CD14-positive monocyte (primary cell): ENCODE data around the gene TAC4. TPM values are rescaled to one million over a fixed set of nuclear protein-coding genes. Genes with fewer than 3 reads are reported as not detected.

Experiments
- DNase-seq, 3 donors: peaks; one replicate each; pipeline ENCODE4 v3.0.0-alpha.2; 2011 to 2022
- H2AFZ ChIP-seq: 2 replicates; pipeline ENCODE4 v1.6.0; 2012; ENCODE audit warnings: mild to moderate bottlenecking, low read depth, low read length, inconsistent platforms; ENCODE audit not compliant: insufficient read depth, poor library complexity, severe bottlenecking
- H3K27ac ChIP-seq, 2 donors: 1 replicate in 1 of 2; 2 replicates in 1 of 2; pipeline ENCODE4 v1.5.1; 2012 to 2013; ENCODE audit warnings: low read length in 2 of 2, control low read depth in 1 of 2, inconsistent platforms in 1 of 2, low read depth in 1 of 2, mild to moderate bottlenecking in 1 of 2
- H3K27me3 ChIP-seq, 2 donors: one replicate each; pipeline versions ENCODE4 v1.6.0 to v1.6.1; 2011 to 2013; ENCODE audit warnings: low read length in 2 of 2; ENCODE audit not compliant: control insufficient read depth in 2 of 2, insufficient read depth in 2 of 2
- H3K36me3 ChIP-seq, 2 donors: replicated peaks in 1 of 2; 1 replicate in 1 of 2; 2 replicates in 1 of 2; pipeline versions ENCODE4 v1.5.1 to v1.6.1; 2012 to 2013; ENCODE audit warnings: low read length in 2 of 2, control low read depth in 1 of 2, inconsistent platforms in 1 of 2, mild to moderate bottlenecking in 1 of 2; ENCODE audit not compliant: insufficient read depth in 2 of 2, control insufficient read depth in 1 of 2
- H3K4me1 ChIP-seq, 2 donors: 1 replicate in 1 of 2; 2 replicates in 1 of 2; pipeline versions ENCODE4 v1.5.1 to v1.6.1; 2012 to 2013; ENCODE audit warnings: low read length in 2 of 2, control low read depth in 1 of 2, inconsistent platforms in 1 of 2, mild to moderate bottlenecking in 1 of 2, moderate library complexity in 1 of 2; ENCODE audit not compliant: insufficient read depth in 2 of 2, control insufficient read depth in 1 of 2
- H3K4me2 ChIP-seq: replicated peaks from 2 replicates; pipeline ENCODE3; 2012; ENCODE audit warnings: low read length, moderate library complexity, mild to moderate bottlenecking; ENCODE audit not compliant: poor library complexity, severe bottlenecking; ENCODE audit errors: extremely low read depth
- H3K4me3 ChIP-seq, 3 experiments: fragments of 200-600 bp in 1 of 3; sonication (generic) in 1 of 3; replicated peaks in 1 of 3; 1 replicate in 2 of 3; 2 replicates in 1 of 3; pipeline ENCODE4 v1.5.1; 2011 to 2013; ENCODE audit warnings: low read length in 3 of 3, mild to moderate bottlenecking in 3 of 3, control low read depth in 2 of 3, low read depth in 2 of 3, inconsistent platforms in 1 of 3, moderate library complexity in 1 of 3
- H3K79me2 ChIP-seq: 2 replicates; pipeline ENCODE4 v1.6.0; 2012; ENCODE audit warnings: mild to moderate bottlenecking, control low read depth, inconsistent platforms, low read length, moderate library complexity; ENCODE audit not compliant: insufficient read depth
- H3K9ac ChIP-seq: 2 replicates; pipeline ENCODE4 v1.6.0; 2017; ENCODE audit warnings: low read length, mild to moderate bottlenecking; ENCODE audit not compliant: insufficient read depth, poor library complexity, severe bottlenecking
- H3K9me3 ChIP-seq, 2 donors: replicated peaks in 1 of 2; 1 replicate in 1 of 2; 2 replicates in 1 of 2; pipeline versions ENCODE4 v1.5.1 to v1.6.1; 2012 to 2013; ENCODE audit warnings: low read length in 2 of 2, control low read depth in 1 of 2; ENCODE audit not compliant: control insufficient read depth in 1 of 2, insufficient read depth in 1 of 2
- H4K20me1 ChIP-seq: 2 replicates; pipeline ENCODE4 v1.6.0; 2012; ENCODE audit warnings: mild to moderate bottlenecking, low read length, control low read depth, moderate library complexity; ENCODE audit not compliant: insufficient read depth
- H3K27ac Mint-ChIP-seq, 7 donors: one replicate each; pipeline ENCODE4 v1.8.0; 2020; ENCODE audit warnings: mild to moderate bottlenecking in 7 of 7, mixed read lengths in 7 of 7, moderate library complexity in 6 of 7, inconsistent platforms in 2 of 7
- H3K27me3 Mint-ChIP-seq, 3 donors: one replicate each; pipeline ENCODE4 v1.8.0; 2021 to 2022; ENCODE audit warnings: low read depth in 3 of 3, mild to moderate bottlenecking in 3 of 3, mixed read lengths in 3 of 3, moderate library complexity in 3 of 3, inconsistent platforms in 1 of 3
- H3K36me3 Mint-ChIP-seq, 2 donors: one replicate each; pipeline ENCODE4 v1.8.0; 2020; ENCODE audit warnings: mixed read lengths in 2 of 2, inconsistent platforms in 1 of 2, mild to moderate bottlenecking in 1 of 2
- H3K4me1 Mint-ChIP-seq: one replicate; pipeline ENCODE4 v1.8.0; 2020; ENCODE audit warnings: mild to moderate bottlenecking, mixed read lengths
- H3K4me3 Mint-ChIP-seq, 2 donors: one replicate each; pipeline ENCODE4 v1.8.0; 2020; ENCODE audit warnings: mild to moderate bottlenecking in 2 of 2, mixed read lengths in 2 of 2, moderate library complexity in 1 of 2
- H3K9me3 Mint-ChIP-seq, 7 donors: one replicate each; pipeline ENCODE4 v1.8.0; 2020 to 2022; ENCODE audit warnings: mixed read lengths in 7 of 7, mild to moderate bottlenecking in 6 of 7, moderate library complexity in 6 of 7, inconsistent platforms in 2 of 7
- CTCF ChIP-seq: fragments of 200-600 bp; IDR thresholded peaks from one replicate; pipeline ENCODE4 v1.8.0; 2022; ENCODE audit warnings: antibody characterized with exemption, mild to moderate bottlenecking
- WGBS: methylation state at CpG from one replicate; pipeline ENCODE4 v1.1.5; 2013; ENCODE audit warnings: missing lambda C conversion rate; ENCODE audit not compliant: insufficient coverage; 5-methylcytosine and 5-hydroxymethylcytosine counted together
- intact Hi-C, 2 donors: fragments of 100-400 bp; cut with micrococcal nuclease; formaldehyde crosslinking; loops; one replicate each; pipeline versions ENCODE4 v1.15.0 to v1.15.1; 2023
- polyA plus RNA-seq, 3 donors: library from polyadenylated mRNA; depleted of rRNA in 1 of 3; unstranded in 2 of 3; stranded (reverse) in 1 of 3; fragments of 300-500 nt in 2 of 3; fragments of >200 nt in 1 of 3; fragmentation: Illumina TruSeq in 2 of 3; gene quantifications; 1 replicate in 2 of 3; 2 replicates in 1 of 3; pipeline ENCODE4 v1.2.3, GENCODE V29; 2012 to 2021

Gene TAC4
- polyA plus RNA-seq, 3 donors: not detected

DNA sequence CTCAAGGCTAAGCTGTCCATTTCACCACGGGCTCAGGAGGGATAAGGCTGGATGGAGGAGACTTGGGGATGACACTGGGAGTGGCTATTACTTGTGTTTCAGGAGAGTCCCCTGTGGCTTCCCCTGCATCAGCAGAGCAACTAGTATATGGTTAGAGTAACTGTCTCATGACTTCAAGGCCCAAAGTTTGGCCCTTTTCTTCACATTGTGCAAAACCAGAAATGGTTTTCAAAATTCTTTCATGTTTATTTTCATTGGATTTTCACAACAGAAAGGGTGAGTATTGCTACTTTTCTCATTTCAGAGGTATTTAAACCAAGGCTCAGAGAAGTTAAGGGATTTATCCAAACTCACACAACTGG lies 18.1 kb upstream of the TAC4 start:
- H3K27ac ChIP-seq: no peak overlapping the region

DNA sequence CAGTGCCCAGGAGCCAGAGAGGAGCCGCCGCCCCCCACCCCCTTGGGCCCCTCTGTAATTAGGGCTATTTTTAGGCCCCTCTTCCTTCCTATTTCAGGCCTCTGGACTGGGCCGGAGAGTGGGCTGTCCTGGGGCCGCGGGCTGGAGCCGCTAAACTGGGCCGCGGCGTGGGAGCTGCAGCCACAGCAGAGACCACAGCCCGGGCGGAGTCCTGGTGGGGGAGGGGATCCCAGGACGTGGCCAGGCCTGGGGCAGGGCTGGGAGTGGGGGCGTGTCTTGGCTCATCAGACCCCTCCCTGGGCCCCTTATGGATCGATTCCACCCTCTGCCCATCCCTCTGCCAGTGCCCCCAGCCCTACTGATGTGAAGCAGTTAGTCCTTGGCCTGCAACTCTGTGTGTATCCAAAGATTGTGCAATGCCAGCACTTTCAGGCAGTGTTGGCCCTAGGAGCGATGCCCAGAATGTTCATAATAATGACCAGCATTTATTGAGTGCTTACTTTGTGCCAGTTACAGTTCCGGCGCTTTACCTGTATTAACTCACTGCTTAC lies 15.0 kb upstream of the TAC4 start:
- Mint-ChIP-seq H3K27me3 (peaks cover 12 to 30% (median 13%) of the 10 kb centered on the region in 3 donors), H3K36me3 (no peaks in the 10 kb centered on the region), H3K4me3 (no peak overlapping the region), H3K4me1 (peaks cover 17% of the 10 kb centered on the region), H3K27ac (no peak overlapping the region), H3K9me3 (no peaks in the 10 kb centered on the region)
- H3K36me3 ChIP-seq: no peaks in the 10 kb centered on the region
- WGBS: 28% methylated on average over 9 of the region's 17 CpGs
- no peak for DNase-seq
- no peak for TF ChIP-seq CTCF
- peaks cover 6 to 11% of the 10 kb centered on the region in 2 donors for H3K4me1 ChIP-seq
- no peak overlapping the region for H2AFZ ChIP-seq
- intact Hi-C loops: no loop called here
- H3K9ac ChIP-seq: no peak overlapping the region
- no peak overlapping the region for H3K4me3 ChIP-seq
- no peaks in the 10 kb centered on the region for H3K79me2 ChIP-seq
- no peak overlapping the region for H3K27ac ChIP-seq
- no peak overlapping the region for H3K4me2 ChIP-seq
- no peaks in the 10 kb centered on the region for H4K20me1 ChIP-seq
- H3K9me3 ChIP-seq: no peaks in the 10 kb centered on the region
- H3K27me3 ChIP-seq: peaks cover 0 to 11% of the 10 kb centered on the region in 2 donors

More for the DNA sequence above, 18.1 kb upstream of the TAC4 start:
- H3K9me3 Mint-ChIP-seq: peaks cover 0 to 1% (median 0%) of the 10 kb centered on the region in 7 donors
- no peak overlapping the region for H3K4me3 Mint-ChIP-seq
- peaks cover 12 to 31% (median 14%) of the 10 kb centered on the region in 3 donors for H3K27me3 Mint-ChIP-seq
- Histone ChIP-seq H3K36me3 (no peaks in the 10 kb centered on the region), H3K4me1 (peaks cover 4 to 6% of the 10 kb centered on the region in 2 donors), H3K4me3 (no peak overlapping the region), H3K4me2 (no peak overlapping the region), H3K79me2 (no peaks in the 10 kb centered on the region), H3K9me3 (no peaks in the 10 kb centered on the region), H3K27me3 (peaks cover 0 to 11% of the 10 kb centered on the region in 2 donors), H3K9ac (no peak overlapping the region), H2AFZ (no peak overlapping the region), H4K20me1 (no peaks in the 10 kb centered on the region)
- no peak for TF ChIP-seq CTCF
- no peaks in the 10 kb centered on the region for H3K36me3 Mint-ChIP-seq
- H3K4me1 Mint-ChIP-seq: peaks cover 9% of the 10 kb centered on the region
- intact Hi-C loops: no loop called here
- no CpG with 5 or more reads among the region's 1 CpG for WGBS
- peak overlapping the region in 1 of 7 donors; percentile 24 for H3K27ac Mint-ChIP-seq
- DNase-seq: no peak
